Measurements from ENCODE around the gene RARG.

Gene RARG
- 0.20 to 12.7 (median 4.8) reads per million in 17 experiments for total RNA-seq

DNA sequence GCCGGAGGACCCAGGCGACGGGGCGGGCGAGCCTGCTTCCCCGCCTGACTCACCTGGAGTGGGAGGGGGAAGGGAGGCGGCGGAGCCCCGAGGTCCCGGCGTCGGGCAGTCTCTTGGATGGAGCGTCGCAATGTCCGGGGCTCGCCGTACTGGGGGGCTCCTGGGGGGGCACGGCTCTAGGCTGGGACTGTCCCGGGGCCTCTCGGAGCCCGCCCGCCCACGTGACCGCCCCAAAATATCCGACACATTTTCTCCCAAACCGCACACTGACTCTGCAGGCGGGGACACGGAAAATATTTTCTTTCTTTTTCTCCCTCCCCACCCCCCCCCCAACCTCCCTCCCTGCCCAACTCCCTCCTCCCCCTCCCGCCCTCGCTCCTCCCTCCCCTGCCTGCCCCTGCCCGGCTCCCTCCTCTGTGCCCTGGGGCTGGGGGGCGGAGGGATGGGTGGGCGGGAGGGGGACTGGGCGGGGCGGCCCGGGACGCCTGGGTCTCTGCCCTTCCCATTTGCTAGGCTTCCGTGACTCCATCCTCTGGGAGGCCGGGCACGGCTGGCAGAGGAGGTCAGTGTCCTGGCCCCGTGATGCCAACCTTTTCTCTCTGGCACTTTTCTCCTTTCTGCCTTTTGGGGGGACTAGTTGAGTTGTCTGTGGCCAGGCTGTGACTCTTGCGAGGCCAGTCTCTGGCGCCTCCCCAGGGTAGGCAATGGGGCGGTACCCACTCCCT lies at the start of gene RARG:
RARG (minus strand) TSS at position 289 of the 725 bp plus-strand sequence. CDS start 4,664 bp downstream, outside the sequence.
- DNase-seq = peak in 2 of 4 experiments; percentile 26 to 36

DNA sequence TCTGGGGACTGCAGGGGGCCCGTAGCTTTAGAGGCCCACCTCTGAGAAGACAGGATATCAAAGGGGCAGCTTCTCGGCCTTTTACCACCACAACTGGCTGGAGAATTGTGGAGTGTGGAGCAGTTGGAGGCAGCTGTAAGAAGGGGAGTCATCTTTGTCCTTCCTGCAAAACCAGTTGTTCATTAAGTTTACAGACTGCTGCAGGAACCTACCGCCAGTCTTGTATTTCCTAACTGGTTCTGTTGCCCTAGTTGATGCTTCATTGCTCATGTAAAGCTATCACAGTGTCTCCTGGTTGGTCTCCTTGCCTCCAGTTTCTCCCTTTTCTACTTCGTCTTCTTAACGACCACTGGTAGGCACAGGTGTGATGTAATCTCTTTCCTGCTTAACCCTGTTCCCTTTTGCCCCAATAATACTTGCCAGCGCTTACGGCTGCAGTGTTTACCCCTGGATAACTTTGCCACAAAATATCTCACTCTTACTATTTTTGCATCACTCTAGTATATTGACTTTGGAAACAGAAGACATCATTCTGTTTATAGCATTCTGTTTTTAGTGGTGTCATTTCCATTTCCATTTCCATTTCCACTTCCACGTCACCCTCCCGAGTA lies 48.0 kb upstream of the RARG start:
- DNase-seq = no peak

DNA sequence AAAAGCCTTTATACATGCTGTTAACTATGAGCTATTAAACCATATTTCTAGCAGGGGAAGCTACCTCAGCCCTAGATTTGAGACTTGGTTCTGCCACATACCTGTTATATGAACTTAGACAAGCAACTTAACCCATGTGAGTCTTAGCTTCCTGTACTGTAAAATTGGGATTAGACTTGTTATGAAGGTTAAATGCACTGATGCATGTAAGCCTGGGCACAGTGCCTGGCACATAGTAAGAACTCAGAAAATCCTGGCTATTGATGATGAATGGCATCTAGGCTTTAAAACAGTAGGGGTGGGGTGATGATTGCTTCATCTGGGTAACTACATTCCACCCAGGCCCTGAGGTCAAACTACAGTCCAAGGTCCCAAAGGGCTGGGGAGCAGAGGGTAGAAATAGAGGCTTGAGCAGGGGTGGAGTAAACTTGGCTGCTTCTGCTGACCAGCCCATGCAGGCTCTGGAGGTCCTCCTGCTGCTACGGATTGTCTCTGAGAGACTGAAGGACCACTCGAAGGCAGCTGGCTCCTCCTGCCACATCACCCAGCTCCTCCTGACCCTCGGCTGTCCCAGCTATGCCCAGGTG lies 47.4 kb upstream of the RARG start:
- no peak for DNase-seq

DNA sequence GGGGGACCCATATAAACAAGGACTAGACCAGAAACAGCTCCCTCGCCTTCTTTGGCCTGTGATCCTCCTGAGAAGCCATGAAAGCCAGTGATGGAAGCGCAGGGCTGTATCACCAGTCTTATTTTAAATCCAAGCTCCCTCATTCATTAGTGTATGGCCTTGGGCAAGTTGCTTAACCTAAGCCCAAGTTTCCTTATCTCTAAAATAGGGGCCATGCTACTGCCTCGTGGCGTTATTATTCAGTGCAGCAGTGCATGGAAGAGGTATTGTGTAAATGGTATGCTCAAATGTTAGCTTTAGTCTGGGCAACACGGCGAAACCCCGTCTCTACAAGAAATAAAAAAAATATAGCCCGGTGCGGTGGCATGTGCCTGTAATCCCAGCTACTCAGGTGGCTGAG lies 46.0 kb upstream of the RARG start:
- DNase-seq = no peak

DNA sequence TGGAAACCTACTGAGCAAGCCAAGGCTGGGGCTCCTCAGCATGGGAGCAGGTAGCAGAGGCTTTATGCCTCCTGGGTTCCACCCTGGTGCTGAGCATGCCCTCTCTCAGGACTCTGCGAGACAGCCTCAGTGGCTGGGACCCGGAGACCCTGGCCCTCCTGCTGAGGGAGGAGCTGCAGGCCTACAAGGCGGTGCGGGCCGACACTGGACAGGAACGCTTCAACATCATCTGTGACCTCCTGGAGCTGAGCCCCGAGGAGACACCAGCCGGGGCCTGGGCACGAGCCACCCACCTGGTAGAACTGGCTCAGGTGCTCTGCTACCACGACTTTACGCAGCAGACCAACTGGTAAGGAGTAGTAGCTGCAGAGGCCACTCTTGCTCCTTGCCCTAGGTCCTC lies 44.5 kb upstream of the RARG start:
- DNase-seq = no peak

DNA sequence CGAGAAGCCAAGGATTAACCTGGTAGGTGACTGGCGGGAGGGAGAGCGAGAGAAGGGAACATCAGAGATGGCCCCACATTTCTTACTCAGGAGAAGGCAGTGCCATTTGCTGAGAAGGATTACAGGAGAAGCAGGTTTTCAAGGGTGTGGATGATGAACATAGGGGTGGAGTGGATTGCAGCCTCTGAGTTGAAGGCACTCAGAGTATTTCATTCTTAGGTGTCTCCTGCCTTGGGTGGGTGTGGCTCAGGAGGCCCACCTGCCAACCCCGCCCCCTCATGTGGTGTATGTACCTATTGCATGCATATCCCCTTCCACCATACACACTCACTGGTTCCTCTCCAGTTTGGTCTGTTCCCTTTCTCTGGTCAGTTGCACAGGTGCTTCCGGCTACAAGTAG lies 42.4 kb upstream of the RARG start:
- DNase-seq = no peak

DNA sequence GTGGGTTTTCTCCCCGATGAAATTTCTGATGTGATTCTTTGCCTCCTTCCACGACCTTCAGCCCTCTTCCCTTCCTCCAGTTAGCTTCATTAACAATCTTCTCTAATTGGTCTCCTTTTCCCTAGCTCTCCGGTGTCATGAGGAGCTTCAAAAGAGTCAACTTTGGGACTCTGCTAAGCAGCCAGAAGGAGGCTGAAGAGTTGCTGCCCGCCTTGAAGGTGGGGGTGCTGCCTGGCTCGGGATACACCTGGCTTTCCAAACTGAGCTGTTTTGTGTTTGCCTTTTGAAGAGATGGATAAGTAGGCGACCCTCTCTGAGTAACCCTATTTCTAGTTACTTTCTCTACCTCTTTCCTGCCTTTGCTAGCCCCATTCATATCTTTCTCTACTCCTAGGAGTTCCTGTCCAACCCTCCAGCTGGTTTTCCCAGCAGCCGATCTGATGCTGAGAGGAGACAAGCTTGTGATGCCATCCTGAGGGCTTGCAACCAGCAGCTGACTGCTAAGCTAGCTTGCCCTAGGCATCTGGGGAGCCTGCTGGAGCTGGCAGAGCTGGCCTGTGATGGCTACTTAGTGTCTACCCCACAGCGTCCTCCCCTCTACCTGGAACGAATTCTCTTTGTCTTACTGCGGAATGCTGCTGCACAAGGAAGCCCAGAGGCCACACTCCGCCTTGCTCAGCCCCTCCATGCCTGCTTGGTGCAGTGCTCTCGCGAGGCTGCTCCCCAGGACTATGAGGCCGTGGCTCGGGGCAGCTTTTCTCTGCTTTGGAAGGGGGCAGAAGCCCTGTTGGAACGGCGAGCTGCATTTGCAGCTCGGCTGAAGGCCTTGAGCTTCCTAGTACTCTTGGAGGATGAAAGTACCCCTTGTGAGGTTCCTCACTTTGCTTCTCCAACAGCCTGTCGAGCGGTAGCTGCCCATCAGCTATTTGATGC lies 36.9 kb upstream of the RARG start:
- no peak for DNase-seq

DNA sequence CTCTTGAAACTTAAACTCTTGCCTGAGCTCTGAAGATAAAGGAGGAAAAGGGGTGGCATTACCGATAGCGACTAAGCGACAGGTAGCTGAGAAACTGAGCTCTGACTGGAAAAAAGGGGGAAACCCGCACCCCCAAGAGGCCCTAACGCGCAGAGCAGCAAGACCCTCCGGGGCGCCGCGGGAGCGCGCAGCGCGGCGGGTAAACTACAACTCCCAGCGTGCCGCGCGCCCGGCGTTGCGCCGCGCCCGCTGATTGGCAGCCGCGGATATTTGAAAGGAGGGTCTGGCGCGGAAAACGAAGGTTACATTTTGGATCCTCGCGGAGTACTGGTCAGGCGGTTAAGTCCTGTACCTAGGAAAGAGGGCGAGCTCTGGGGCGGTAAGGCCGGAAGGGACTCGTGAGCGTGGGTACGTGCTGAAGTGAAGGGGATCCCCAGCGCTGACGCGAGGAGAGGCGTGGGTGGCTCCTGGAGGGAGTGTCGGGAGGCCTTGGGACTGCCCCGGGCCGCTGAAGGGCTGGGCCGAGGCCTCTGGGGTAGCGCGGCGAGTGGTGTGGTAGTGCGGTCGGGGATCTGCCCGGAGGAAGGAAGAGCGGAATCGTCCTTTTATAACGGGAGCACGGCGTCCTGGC lies 36.1 kb upstream of the RARG start, which contains the start of gene ESPL1:
ESPL1 (plus strand) TSS at position 301 of the 631 bp plus-strand sequence. CDS start 468 bp downstream, outside the sequence.
- peak; percentile 89 to 94 (median 92) for DNase-seq

DNA sequence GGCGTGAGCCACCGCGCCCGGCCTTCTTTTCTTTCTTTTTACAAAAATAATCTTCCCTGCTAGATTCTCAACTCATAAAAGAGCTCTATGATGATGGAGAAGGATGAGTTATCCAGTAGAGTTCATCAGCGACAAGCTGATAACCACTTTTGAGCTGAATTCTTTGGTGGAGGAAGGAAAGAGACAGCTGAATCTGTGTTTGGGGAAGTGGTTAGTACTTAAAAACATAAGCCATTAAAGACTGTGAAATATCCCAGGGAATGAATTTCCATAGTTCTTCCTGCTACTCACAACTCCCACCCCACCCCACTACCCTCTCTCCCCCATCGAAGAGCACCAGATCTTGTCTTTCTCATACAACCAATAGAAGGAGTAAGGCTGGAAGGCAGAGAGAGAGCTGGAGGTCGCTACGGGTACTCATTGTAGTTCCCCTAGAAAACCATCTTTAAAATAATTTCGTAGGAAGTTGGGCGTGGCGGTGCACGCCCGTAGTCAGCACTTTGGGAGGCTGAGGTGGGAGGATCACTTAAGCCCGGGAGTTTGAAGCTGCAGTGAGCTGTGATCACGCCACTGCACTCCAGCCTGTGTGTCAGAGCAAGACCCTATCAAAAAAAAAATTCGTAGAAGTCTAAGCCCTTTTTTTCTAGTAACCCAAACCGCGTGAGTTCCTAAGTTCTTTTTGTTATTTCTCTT lies 35.4 kb upstream of the RARG start:
- DNase-seq = peak; percentile 84 to 88 (median 87)

DNA sequence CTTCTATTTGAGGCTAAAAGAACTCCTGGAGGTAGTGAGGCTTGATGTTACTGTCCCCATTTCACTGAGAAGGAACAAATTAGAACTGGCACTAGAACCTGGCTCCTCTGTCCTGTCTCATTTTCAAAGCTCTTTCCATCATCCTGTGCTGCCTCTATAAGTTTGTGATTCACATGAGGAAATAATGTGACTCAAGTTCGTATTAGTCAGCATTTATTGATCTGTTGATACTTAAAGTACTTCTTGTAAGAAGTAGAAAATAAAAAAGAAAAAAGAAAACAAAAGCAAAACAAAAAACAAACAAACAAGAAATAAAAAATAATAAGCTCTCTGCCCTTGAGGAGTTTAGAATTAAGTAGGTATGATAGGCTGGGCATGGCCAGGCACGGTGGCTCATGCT lies 33.8 kb upstream of the RARG start:
- no peak for DNase-seq

DNA sequence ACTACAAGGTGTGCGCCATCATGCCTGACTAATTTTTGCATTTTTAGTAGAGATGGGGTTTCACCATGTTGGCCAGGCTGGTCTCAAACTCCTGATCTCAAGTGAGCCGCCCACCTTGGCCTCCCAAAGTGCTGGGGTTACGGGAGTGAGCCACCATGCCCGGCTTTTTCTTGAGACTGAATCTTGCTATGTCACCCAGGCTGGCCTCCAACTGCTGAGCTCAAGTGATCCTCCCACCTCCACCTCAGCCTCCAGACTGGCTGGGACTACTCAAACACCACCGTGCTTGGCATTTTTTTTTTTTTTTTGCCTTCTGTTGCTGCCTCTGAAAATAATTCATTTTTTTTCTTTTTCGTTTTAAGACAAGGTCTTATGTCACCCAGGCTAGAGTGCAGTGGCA lies 27.9 kb upstream of the RARG start:
- DNase-seq = no peak

DNA sequence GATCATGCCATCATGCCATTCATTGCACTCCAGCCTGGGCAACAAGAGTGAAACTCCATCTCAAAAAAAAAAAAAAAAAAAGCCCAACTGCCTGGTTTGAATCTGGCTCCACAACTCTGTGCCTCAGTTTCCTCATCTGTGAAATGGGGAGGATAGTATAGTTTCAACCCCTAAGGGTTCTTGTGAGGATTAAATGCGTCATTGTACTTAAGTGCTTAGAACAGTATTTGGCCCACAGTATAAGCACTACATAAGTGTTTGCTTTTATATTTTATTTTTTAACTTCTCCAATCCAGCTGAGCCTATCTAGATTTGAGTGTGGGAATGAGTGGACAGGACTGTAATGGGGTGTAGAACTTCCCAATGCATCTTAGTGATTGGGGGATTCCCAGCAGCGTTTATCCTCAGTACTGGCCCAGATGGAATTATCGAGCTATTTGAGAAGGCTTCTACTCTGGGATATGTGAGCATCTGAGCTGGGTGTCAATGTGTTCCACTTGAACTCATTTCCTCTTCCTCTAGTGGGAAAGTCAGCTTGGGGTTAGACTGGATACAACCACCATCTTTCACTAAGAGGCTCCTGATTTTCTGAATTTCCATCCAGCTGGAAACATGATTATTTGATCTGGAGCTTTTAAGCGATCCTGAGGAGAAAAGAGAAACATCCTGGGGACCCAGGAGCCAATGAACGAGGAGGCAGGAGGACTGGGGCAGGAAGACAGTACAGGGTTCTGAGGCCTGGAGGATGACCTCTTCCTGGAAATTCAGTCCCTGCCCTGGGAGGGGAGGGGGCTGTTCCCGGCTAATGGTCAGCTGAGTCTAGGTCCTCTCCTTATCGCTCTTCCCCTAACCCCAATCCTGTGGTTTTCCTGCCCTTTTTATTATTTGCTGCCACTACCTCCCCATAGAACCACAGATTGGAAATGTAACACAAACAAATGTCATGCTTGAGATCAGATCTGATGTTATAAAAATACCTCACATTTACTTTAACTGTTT lies 26.8 kb upstream of the RARG start:
- DNase-seq = no peak

DNA sequence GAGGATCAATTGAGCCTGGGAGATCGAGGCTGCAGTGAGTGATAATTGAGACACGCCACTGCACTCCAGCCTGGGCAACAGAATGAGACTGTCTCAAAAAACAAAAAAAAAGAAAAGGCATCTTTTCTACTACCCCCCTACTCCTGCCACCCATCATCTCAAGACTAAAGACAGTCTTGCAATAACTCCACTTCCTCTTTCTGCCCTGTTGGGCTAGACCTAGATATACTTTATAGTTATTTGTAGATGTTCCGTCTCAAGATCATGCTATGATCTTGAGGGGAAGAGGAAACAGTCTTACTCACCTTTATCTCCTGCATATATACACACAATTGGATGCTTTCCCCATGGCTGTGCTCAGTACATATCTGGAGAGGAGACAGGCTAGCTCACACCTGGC lies 24.0 kb upstream of the RARG start:
- peak; percentile 21 to 77 (median 62) for DNase-seq

DNA sequence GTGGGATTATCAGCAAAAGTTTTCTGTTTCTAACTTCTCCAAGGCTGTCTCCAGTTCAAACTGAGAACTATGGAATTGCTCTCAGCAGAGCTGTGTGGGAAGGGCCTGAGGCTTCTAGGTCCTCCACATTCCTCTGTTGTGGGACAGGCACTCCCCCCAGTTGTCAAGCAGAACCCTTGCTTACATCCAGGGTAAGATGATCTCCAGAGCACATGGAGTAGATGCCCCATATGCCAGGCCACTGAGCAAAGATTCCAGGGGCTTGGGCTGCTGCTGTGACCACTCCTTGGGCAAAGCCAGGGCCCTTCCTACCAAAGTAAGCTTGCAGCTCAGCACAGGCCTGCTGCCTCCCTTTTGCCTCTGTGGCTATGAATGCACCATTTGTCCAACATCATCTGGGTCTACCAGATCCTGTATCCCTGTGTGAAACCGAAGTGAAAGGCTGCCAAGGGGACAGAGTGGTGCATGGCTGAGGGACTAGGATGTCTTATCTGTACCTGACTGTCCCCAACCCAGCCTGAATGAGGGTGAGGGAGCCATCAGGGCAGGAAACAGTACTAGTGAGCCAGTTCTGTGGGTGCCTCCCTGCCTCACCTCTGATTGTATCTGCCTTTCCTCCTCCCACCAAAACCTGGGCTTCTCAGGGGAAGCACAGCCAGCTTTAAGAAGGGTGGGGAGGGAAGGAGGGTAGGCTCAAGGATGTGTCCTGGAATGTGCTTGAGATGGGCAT lies 23.0 kb upstream of the RARG start:
- no peak for DNase-seq

DNA sequence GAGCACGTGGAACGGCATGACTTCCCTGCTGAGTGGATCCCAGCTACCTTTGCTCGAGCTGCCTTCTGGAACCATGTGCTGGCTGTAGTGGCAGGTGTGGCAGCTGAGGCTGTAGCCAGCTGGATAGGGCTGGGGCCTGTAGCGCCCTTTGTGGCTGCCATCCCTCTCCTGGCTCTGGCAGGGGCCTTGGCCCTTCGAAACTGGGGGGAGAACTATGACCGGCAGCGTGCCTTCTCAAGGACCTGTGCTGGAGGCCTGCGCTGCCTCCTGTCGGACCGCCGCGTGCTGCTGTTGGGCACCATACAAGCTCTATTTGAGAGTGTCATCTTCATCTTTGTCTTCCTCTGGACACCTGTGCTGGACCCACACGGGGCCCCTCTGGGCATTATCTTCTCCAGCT lies 21.3 kb upstream of the RARG start:
- DNase-seq = no peak

DNA sequence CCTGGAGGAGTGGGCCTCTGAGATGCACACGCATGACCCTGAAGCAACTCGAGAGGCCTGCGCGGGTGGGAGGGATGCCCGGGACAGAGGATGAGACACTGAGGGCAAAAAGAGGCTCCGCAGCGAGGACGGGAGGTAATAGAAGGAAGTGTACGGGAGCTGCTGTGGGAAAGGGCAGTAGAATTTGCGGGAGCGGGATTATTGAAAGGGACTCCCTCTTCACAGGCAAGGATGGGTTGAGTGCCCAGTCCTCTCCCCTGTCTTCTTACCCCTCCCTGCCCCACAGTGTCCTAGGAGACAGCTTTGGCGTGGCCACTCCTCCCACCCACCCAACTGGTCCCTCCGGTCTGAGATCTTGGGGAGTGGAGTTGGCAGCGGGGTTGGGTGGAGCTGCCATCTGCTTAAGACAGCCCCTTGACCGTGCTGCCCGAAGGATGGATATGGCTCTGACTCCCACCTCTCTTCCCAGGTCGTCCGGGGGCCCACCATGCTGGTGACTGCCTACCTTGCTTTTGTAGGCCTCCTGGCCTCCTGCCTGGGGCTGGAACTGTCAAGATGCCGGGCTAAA lies 20.4 kb upstream of the RARG start:
- no peak for DNase-seq

DNA sequence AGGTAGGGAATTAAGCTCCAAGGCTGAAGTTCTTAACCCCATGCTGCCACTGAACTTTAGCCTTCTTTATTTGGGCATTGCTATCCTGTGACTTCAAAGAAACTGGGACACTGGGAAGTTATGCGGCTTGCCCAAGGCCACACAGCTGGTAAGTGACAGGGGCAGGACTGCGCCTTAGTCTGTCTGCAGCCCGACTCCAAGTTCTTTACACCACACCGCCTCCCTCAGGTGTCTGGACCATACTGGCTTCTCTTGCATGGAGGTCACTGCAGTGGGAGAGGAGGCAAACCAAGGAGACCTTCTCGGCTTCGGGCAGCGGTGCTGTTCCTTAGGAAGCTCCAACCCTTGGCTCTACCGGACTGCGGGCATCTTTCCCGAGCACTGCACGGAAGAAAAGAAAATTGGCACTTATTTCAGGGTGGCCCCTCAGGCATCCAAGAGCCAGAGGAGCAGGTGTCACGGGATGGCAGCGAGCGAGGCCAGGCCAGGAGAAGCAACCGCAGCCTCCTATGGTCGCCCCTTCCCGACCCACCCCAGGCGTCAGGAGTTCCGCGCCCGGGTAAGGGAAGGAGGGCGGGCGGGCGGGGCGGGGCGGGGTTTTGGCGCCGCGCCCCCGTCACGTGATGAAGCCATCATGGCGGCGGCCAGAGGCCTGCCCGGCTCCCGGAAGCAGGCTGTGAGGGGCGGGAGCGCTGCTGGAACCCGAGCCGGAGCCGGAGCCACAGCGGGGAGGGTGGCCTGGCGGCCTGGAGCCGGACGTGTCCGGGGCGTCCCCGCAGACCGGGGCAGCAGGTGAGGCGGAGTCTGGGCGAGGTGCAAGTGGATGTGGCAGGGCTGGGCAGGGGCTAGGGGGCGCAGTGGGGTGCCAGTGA lies 19.7 kb upstream of the RARG start:
- peak; percentile 83 to 92 (median 88) for DNase-seq

DNA sequence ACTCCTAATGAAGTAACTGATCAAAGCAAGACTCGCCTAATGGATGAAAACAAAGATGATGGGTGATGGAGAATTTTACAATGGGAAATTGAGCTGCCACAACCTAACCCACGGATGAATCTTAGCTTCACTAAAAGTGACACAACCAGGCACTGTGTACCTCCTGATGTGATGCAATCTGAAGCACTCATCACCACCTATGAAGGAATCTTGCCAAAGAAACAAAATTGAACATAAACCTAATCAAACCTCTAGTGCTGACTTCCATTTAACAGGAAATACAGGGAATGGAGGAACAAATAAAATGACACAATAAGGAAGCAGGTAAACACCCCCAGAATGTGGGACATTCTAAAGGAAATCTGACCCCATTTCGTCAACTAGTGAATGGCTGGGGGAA lies 13.3 kb upstream of the RARG start:
- no peak for DNase-seq

All from suppressor macrophage (primary cell).